CD4-positive, alpha-beta T cell (primary cell): ENCODE measurements around the gene CAMKK2. TPM values are rescaled to one million over a fixed set of nuclear protein-coding genes. Genes with fewer than 3 reads are reported as not detected.

Source experiments
- ATAC-seq: fragments of 200-7000 bp; cut with Tn5 transposase; one replicate; pipeline ENCODE4 v1.10.0; 2022; ENCODE audit warnings: mild to moderate bottlenecking; ENCODE audit not compliant: poor library complexity
- CTCF ChIA-PET: fragments of 350-600 bp; sonication (Branson Sonifier 250); formaldehyde crosslinking; loops from one replicate; lab custom pipeline; 2021; ENCODE audit warnings: antibody characterized with exemption, inconsistent platforms; lab: Charles Lee
- POLR2A ChIA-PET: fragments of 350-600 bp; sonication (Branson Sonifier 250); formaldehyde crosslinking; loops from one replicate; lab custom pipeline; 2021; ENCODE audit warnings: antibody characterized with exemption, inconsistent platforms; lab: Charles Lee
- DNase-seq, 14 experiments: peaks; one replicate each; pipeline ENCODE4 v3.0.0-alpha.2; 2013 to 2020; ENCODE audit warnings: mixed read lengths in 2 of 14
- H3K27ac ChIP-seq, 2 donors: one replicate each; pipeline versions ENCODE4 v1.5.1 to v1.7.0; 2013; ENCODE audit warnings: low read length in 2 of 2, low read depth in 1 of 2, mild to moderate bottlenecking in 1 of 2
- H3K27me3 ChIP-seq, 2 experiments: 1 replicate in 1 of 2; 2 replicates in 1 of 2; pipeline versions ENCODE4 v1.6.1 to v1.7.0; 2013; ENCODE audit warnings: low read length in 2 of 2, control low read depth in 1 of 2, mild to moderate bottlenecking in 1 of 2, moderate library complexity in 1 of 2; ENCODE audit not compliant: insufficient read depth in 2 of 2, control insufficient read depth in 1 of 2
- H3K36me3 ChIP-seq: one replicate; pipeline ENCODE4 v1.6.1; 2013; ENCODE audit warnings: low read length, control low read depth; ENCODE audit not compliant: insufficient read depth
- H3K4me1 ChIP-seq: one replicate; pipeline ENCODE4 v1.6.1; 2013; ENCODE audit warnings: low read length, control low read depth; ENCODE audit not compliant: insufficient read depth
- H3K4me3 ChIP-seq: one replicate; pipeline ENCODE4 v1.5.1; 2013; ENCODE audit warnings: mild to moderate bottlenecking, low read length, moderate library complexity
- H3K9me3 ChIP-seq, 2 experiments: 1 replicate in 1 of 2; 2 replicates in 1 of 2; pipeline versions ENCODE4 v1.6.1 to v1.7.0; 2013; ENCODE audit warnings: low read length in 2 of 2, mild to moderate bottlenecking in 2 of 2, control low read depth in 1 of 2, moderate library complexity in 1 of 2; ENCODE audit not compliant: control insufficient read depth in 1 of 2, insufficient read depth in 1 of 2
- H3K27ac Mint-ChIP-seq: one replicate; pipeline ENCODE4 v1.8.0; 2020; ENCODE audit warnings: mixed read lengths
- H3K27me3 Mint-ChIP-seq: one replicate; pipeline ENCODE4 v1.8.0; 2021; ENCODE audit warnings: mixed read lengths
- H3K36me3 Mint-ChIP-seq: one replicate; pipeline ENCODE4 v1.8.0; 2021; ENCODE audit warnings: low read depth, mixed read lengths
- H3K4me1 Mint-ChIP-seq: one replicate; pipeline ENCODE4 v1.8.0; 2021; ENCODE audit warnings: low read depth, mixed read lengths
- H3K4me3 Mint-ChIP-seq: one replicate; pipeline ENCODE4 v1.8.0; 2020; ENCODE audit warnings: mild to moderate bottlenecking, mixed read lengths
- H3K9me3 Mint-ChIP-seq: one replicate; pipeline ENCODE4 v1.8.0; 2020; ENCODE audit warnings: mixed read lengths
- CTCF ChIP-seq: fragments of 200-600 bp; IDR thresholded peaks from one replicate; pipeline ENCODE4 v1.8.0; 2022; ENCODE audit warnings: antibody characterized with exemption, mild to moderate bottlenecking
- intact Hi-C, 2 experiments: fragments of 100-400 bp; cut with DNase I in 1 of 2; cut with micrococcal nuclease in 1 of 2; formaldehyde crosslinking; loops; one replicate each; pipeline versions ENCODE4 v1.15.1 to v1.9.0; 2023 to 2025; cut with DNase I, micrococcal nuclease
- total RNA-seq, 174 experiments: library from RNA in 2 of 174; stranded (reverse) in 2 of 174; gene quantifications; one replicate each; pipeline ENCODE4 v1.2.3 and lab custom pipeline; 2021 to 2026

CAMKK2 gene
- total RNA-seq, 2 experiments from 2014 or later: 6.7 to 6.8 TPM

- no peaks in the 10 kb centered on the region for H3K9me3 Mint-ChIP-seq
Observed at GRCh38 chr12:121214855-121215745, 81.4 kb downstream of the CAMKK2 start.

GRCh38 chr12:121214166-121214777 is 82.2 kb downstream of the CAMKK2 start:
- Mint-ChIP-seq H3K36me3 (peaks cover 29% of the 10 kb centered on the region), H3K9me3 (no peaks in the 10 kb centered on the region), H3K27me3 (no peaks in the 10 kb centered on the region), H3K27ac (peak overlapping the region; percentile 73), H3K4me1 (peaks cover 18% of the 10 kb centered on the region), H3K4me3 (peak overlapping the region; percentile 58)
- Histone ChIP-seq H3K27me3 (no peaks in the 10 kb centered on the region), H3K4me1 (peaks cover 46% of the 10 kb centered on the region), H3K9me3 (no peaks in the 10 kb centered on the region), H3K4me3 (no peak overlapping the region), H3K36me3 (peaks cover 18% of the 10 kb centered on the region), H3K27ac (peak overlapping the region; percentile 9 to 35)
- ChIA-PET POLR2A (interaction anchor here (0.7 to 2.7 kb wide), 3 partner anchors 8 to 913 kb away, joined by 3 to 13 read pairs (median 3); no protein-coding TSS in a partner anchor), CTCF (interaction anchor here (0.6 to 2.0 kb wide), 3 partner anchors 11 to 61 kb away, joined by 4 to 6 read pairs (median 5); no protein-coding TSS in a partner anchor)
- DNase-seq (peak in 3 of 14 experiments; percentile 22 to 73 (median 60)), ATAC-seq (no peak)
- TF ChIP-seq CTCF: no peak
- intact Hi-C loops: no loop called here

More at GRCh38 chr12:121214855-121215745, 81.4 kb downstream of the CAMKK2 start:
- POLR2A ChIA-PET: interaction anchor here (2.7 kb wide), 1 partner anchor 9 kb away, joined by 13 read pairs; no protein-coding TSS in a partner anchor
- Histone ChIP-seq H3K36me3 (peaks cover 18% of the 10 kb centered on the region), H3K27me3 (no peaks in the 10 kb centered on the region), H3K9me3 (no peaks in the 10 kb centered on the region), H3K4me1 (peaks cover 41% of the 10 kb centered on the region), H3K27ac (peak overlapping the region; percentile 9 to 35), H3K4me3 (no peak overlapping the region)
- Mint-ChIP-seq H3K27me3 (no peaks in the 10 kb centered on the region), H3K4me1 (peaks cover 26% of the 10 kb centered on the region), H3K36me3 (peaks cover 38% of the 10 kb centered on the region), H3K4me3 (no peak overlapping the region), H3K27ac (peak overlapping the region; percentile 73)
- TF ChIP-seq CTCF: no peak
- intact Hi-C loops: no loop called here
- ATAC-seq: no peak
- DNase-seq: peak in 3 of 14 experiments; percentile 36 to 65 (median 60)
- CTCF ChIA-PET: interaction anchor here (0.6 to 1.7 kb wide), 2 partner anchors 10 to 60 kb away, joined by 4 to 5 read pairs; no protein-coding TSS in a partner anchor

GRCh38 chr12:121212875-121213274 is 83.6 kb downstream of the CAMKK2 start:
- no peak overlapping the region for H3K4me3 ChIP-seq
- no peaks in the 10 kb centered on the region for H3K9me3 Mint-ChIP-seq
- H3K27ac ChIP-seq: no peak overlapping the region
- CTCF ChIA-PET: interaction anchor here (2.0 kb wide), 1 partner anchor 17 kb away, joined by 6 read pairs; no protein-coding TSS in a partner anchor
- H3K9me3 ChIP-seq: no peaks in the 10 kb centered on the region
- no peaks in the 10 kb centered on the region for H3K27me3 ChIP-seq
- peaks cover 50% of the 10 kb centered on the region for H3K4me1 ChIP-seq
- ATAC-seq (no peak), DNase-seq (no peak)
- H3K27ac Mint-ChIP-seq: peak overlapping the region; percentile 88
- peaks cover 11% of the 10 kb centered on the region for H3K36me3 ChIP-seq
- intact Hi-C loops: no loop called here
- no peaks in the 10 kb centered on the region for H3K27me3 Mint-ChIP-seq
- H3K4me3 Mint-ChIP-seq: no peak overlapping the region
- peaks cover 18% of the 10 kb centered on the region for H3K36me3 Mint-ChIP-seq
- H3K4me1 Mint-ChIP-seq: peaks cover 22% of the 10 kb centered on the region
- POLR2A ChIA-PET: interaction anchor here (2.7 kb wide), 1 partner anchor 11 kb away, joined by 13 read pairs; no protein-coding TSS in a partner anchor
- TF ChIP-seq CTCF: no peak
